Liver (tissue), 9 donors: ENCODE measurements around the gene LRRC8B. TPM values are rescaled to one million over a fixed set of nuclear protein-coding genes. Genes with fewer than 3 reads are reported as not detected.

Experiments used
- DNase-seq: peaks from one replicate; pipeline ENCODE4 v3.0.0-alpha.2; 2017; ENCODE audit warnings: low spot score
- H3K27ac ChIP-seq, 2 donors: one replicate each; pipeline ENCODE4 v1.7.0; 2013; ENCODE audit warnings: inconsistent platforms in 2 of 2, low read length in 2 of 2, control low read depth in 1 of 2, low read depth in 1 of 2, mild to moderate bottlenecking in 1 of 2
- H3K27me3 ChIP-seq, 4 donors: one replicate each; pipeline versions ENCODE4 v1.6.1 to v1.7.0; 2013; ENCODE audit warnings: low read length in 3 of 4, inconsistent platforms in 1 of 4, mild to moderate bottlenecking in 1 of 4, moderate library complexity in 1 of 4; ENCODE audit not compliant: control insufficient read depth in 4 of 4, insufficient read depth in 4 of 4
- H3K36me3 ChIP-seq, 4 donors: one replicate each; pipeline versions ENCODE4 v1.6.1 to v1.7.0; 2013; ENCODE audit warnings: low read length in 3 of 4, mild to moderate bottlenecking in 3 of 4, low read depth in 1 of 4, moderate library complexity in 1 of 4; ENCODE audit not compliant: control insufficient read depth in 4 of 4, insufficient read depth in 3 of 4
- H3K4me1 ChIP-seq, 4 donors: one replicate each; pipeline versions ENCODE4 v1.6.1 to v1.7.0; 2013; ENCODE audit warnings: low read length in 3 of 4, mild to moderate bottlenecking in 3 of 4, moderate library complexity in 1 of 4; ENCODE audit not compliant: control insufficient read depth in 4 of 4, insufficient read depth in 4 of 4
- H3K4me3 ChIP-seq, 3 donors: one replicate each; pipeline versions ENCODE4 v1.6.1 to v1.7.0; 2013; ENCODE audit warnings: low read length in 3 of 3, control low read depth in 1 of 3, low read depth in 1 of 3, mild to moderate bottlenecking in 1 of 3
- H3K9ac ChIP-seq, 2 donors: one replicate each; pipeline ENCODE4 v1.7.0; 2013; ENCODE audit warnings: low read length in 2 of 2, mild to moderate bottlenecking in 2 of 2, moderate library complexity in 2 of 2, control low read depth in 1 of 2, low read depth in 1 of 2
- H3K9me3 ChIP-seq, 4 donors: one replicate each; pipeline versions ENCODE4 v1.6.1 to v1.7.0; 2013; ENCODE audit warnings: low read length in 3 of 4; ENCODE audit not compliant: control insufficient read depth in 4 of 4
- ATF3 ChIP-seq: IDR thresholded peaks from 2 replicates; pipeline ENCODE4 v1.6.1; 2016; ENCODE audit warnings: antibody characterized with exemption
- CTCF ChIP-seq: fragments of 150-350 bp; IDR thresholded peaks from 2 replicates; pipeline ENCODE4 v1.5.1; 2017; ENCODE audit warnings: improper control_type of control experiment, low read depth, low read length; ENCODE audit not compliant: missing input control
- EGR1 ChIP-seq, 2 donors: IDR thresholded peaks; 2 replicates each; pipeline ENCODE4 v1.6.1; 2016 to 2018; ENCODE audit warnings: antibody characterized with exemption in 2 of 2, low read depth in 2 of 2
- FOXA1 ChIP-seq: IDR thresholded peaks from 2 replicates; pipeline ENCODE4 v1.6.1; 2016; ENCODE audit warnings: antibody characterized with exemption
- HNF4A ChIP-seq, 2 donors: conservative IDR thresholded peaks; 2 replicates each; pipeline ENCODE4 v1.6.1; 2016; ENCODE audit warnings: antibody characterized with exemption in 2 of 2, mild to moderate bottlenecking in 2 of 2
- HNF4G ChIP-seq: IDR thresholded peaks from 2 replicates; pipeline ENCODE4 v1.6.1; 2016; ENCODE audit warnings: antibody characterized with exemption
- JUND ChIP-seq, 2 donors: IDR thresholded peaks; 2 replicates each; pipeline ENCODE4 v1.6.1; 2016; ENCODE audit warnings: antibody characterized with exemption in 2 of 2
- MAX ChIP-seq: IDR thresholded peaks from 2 replicates; pipeline ENCODE4 v1.6.1; 2016; ENCODE audit warnings: antibody characterized with exemption
- NR2F2 ChIP-seq: IDR thresholded peaks from 2 replicates; pipeline ENCODE4 v1.6.1; 2016; ENCODE audit warnings: antibody characterized with exemption
- RAD21 ChIP-seq, 2 donors: IDR thresholded peaks; 2 replicates each; pipeline ENCODE4 v1.6.1; 2016; ENCODE audit warnings: antibody characterized with exemption in 2 of 2, mild to moderate bottlenecking in 2 of 2
- REST ChIP-seq: IDR thresholded peaks from 2 replicates; pipeline ENCODE4 v1.6.1; 2016; ENCODE audit warnings: antibody characterized with exemption, mild to moderate bottlenecking
- RXRA ChIP-seq, 2 donors: IDR thresholded peaks; 2 replicates each; pipeline ENCODE4 v1.6.1; 2017 to 2018; ENCODE audit warnings: antibody characterized with exemption in 2 of 2, mild to moderate bottlenecking in 1 of 2
- SP1 ChIP-seq: IDR thresholded peaks from 2 replicates; pipeline ENCODE4 v1.6.1; 2018; ENCODE audit warnings: antibody characterized with exemption, mild to moderate bottlenecking
- YY1 ChIP-seq: IDR thresholded peaks from 2 replicates; pipeline ENCODE4 v1.6.1; 2016; ENCODE audit warnings: antibody characterized with exemption, mild to moderate bottlenecking
- ZBTB33 ChIP-seq: IDR thresholded peaks from 2 replicates; pipeline ENCODE4 v1.6.1; 2016; ENCODE audit warnings: antibody characterized with exemption
- WGBS: extraction: QIAGEN DNeasy Blood & Tissue Kit; methylation state at CpG from one replicate; pipeline ENCODE4 v1.1.7; 2013; 5-methylcytosine and 5-hydroxymethylcytosine counted together
- polyA plus RNA-seq, 2 donors: library from polyadenylated mRNA; stranded (reverse) in 1 of 2; unstranded in 1 of 2; fragments of 200-250 nt in 1 of 2; fragments of >200 nt in 1 of 2; fragmentation: Nextera tagmentation in 1 of 2; extraction: Ambion mirVana in 1 of 2; gene quantifications; one replicate each; pipeline versions ENCODE4 v1.2.1 to v1.2.3, GENCODE V29; 2013 to 2015
- total RNA-seq, 2 donors: library from RNA; depleted of rRNA; stranded (reverse); fragments of >200 nt; gene quantifications; one replicate each; pipeline ENCODE4 v1.2.3, GENCODE V29; 2014
- donor health status: healthy.
- donor health status: healthy.
- donor health status: healthy.
- donor health status: healthy.
- donor health status: healthy.

LRRC8B gene
- total and polyA plus RNA-seq, 4 donors: 1.2 to 4.3 (median 2.5) TPM

- Histone ChIP-seq H3K4me1 (no peaks in the 10 kb centered on the region), H3K9ac (no peak overlapping the region), H3K27ac (no peak overlapping the region), H3K36me3 (no peaks in the 10 kb centered on the region), H3K4me3 (no peak overlapping the region), H3K9me3 (no peaks in the 10 kb centered on the region), H3K27me3 (no peaks in the 10 kb centered on the region)
- TF ChIP-seq EGR1 (IDR thresholded peaks at IDR 0.05; ENCODE audit: low read depth in 2 of 2): no peak
- TF ChIP-seq JUND (IDR thresholded peaks at IDR 0.05): no peak
- TF ChIP-seq FOXA1: no peak
- no peak for TF ChIP-seq NR2F2
- TF ChIP-seq YY1: no peak
- no peak for TF ChIP-seq RAD21 (IDR thresholded peaks at IDR 0.05)
- TF ChIP-seq RXRA (IDR thresholded peaks at IDR 0.05): no peak
- TF ChIP-seq HNF4G: no peak
- no peak for TF ChIP-seq REST
- no peak for TF ChIP-seq MAX
- no peak for TF ChIP-seq ZBTB33
- TF ChIP-seq SP1: no peak
- DNase-seq: no peak
- whole genome bisulfite sequencing: 91% methylated on average over 14 of the region's 14 CpGs
Observed at GRCh38 chr1:89609781-89610456, 85.3 kb downstream of the LRRC8B start.

GRCh38 chr1:89610457-89611011, 85.9 kb downstream of the LRRC8B start:
- no peaks in the 10 kb centered on the region for H3K36me3 ChIP-seq
- DNase-seq: no peak
- H3K27me3 ChIP-seq: no peaks in the 10 kb centered on the region
- H3K4me1 ChIP-seq: no peaks in the 10 kb centered on the region
- H3K9me3 ChIP-seq: no peaks in the 10 kb centered on the region
- 84% methylated on average over 15 of the region's 15 CpGs for WGBS
- H3K27ac ChIP-seq: no peak overlapping the region
- no peak overlapping the region for H3K4me3 ChIP-seq
- no peak for TF ChIP-seq HNF4A (conservative IDR thresholded peaks at IDR 0.05)
- TF ChIP-seq YY1: no peak
- no peak for TF ChIP-seq NR2F2
- no peak for TF ChIP-seq HNF4G
- no peak for TF ChIP-seq MAX
- no peak for TF ChIP-seq ATF3
- TF ChIP-seq CTCF: no peak
- no peak overlapping the region for H3K9ac ChIP-seq
